Measurements from ENCODE around the gene DNAAF8. TPM values are rescaled to one million over a fixed set of nuclear protein-coding genes. Genes with fewer than 3 reads are reported as not detected.
"Not testable (repeated sequence)": the region's sequence is repeated elsewhere in the genome, so short reads cannot be mapped to it uniquely, and the experiment has no call there.

The DNAAF8 gene
- total and polyA plus RNA-seq, 8 donors, result 0.23 to 1.0 (median 0.58) TPM

- no peak overlapping the region for H3K27ac ChIP-seq
Observed at GRCh38 chr16:4733211-4733742, 1.1 kb upstream of the DNAAF8 start.

GRCh38 chr16:4733747-4734062 is 632 bp upstream of the DNAAF8 start:
- H3K27ac ChIP-seq, result peak overlapping the region; percentile 28 to 90 (median 74)
- no peaks in the 10 kb centered on the region for H3K9me3 ChIP-seq
- peaks cover 0 to 3% (median 0%) of the 10 kb centered on the region in 3 donors for H3K4me1 ChIP-seq
- intact Hi-C loops (cut with DNase I), result no loop called here
- WGBS, 2 donors, result 0 to 1% methylated on average over 19 of the region's 19 CpGs
- no peak for TF ChIP-seq CTCF (IDR thresholded peaks at IDR 0.05)
- ATAC-seq (peak in 2 of 4 donors; percentile 5 to 12), DNase-seq (no peak), FAIRE-seq (no peak)
- H3K27me3 ChIP-seq, result no peaks in the 10 kb centered on the region
- peak overlapping the region; percentile 68 to 95 (median 84) for H3K4me3 ChIP-seq
- H3K36me3 ChIP-seq, result peaks cover 0 to 6% (median 0%) of the 10 kb centered on the region in 3 donors

More at GRCh38 chr16:4733211-4733742, 1.1 kb upstream of the DNAAF8 start:
- no peaks in the 10 kb centered on the region for H3K9me3 ChIP-seq
- FAIRE-seq, result no peak
- H3K36me3 ChIP-seq, result peaks cover 0 to 6% (median 0%) of the 10 kb centered on the region in 3 donors
- WGBS, 2 donors, result 17 to 21% methylated on average over 17 of the region's 17 CpGs
- H3K4me3 ChIP-seq, result peak overlapping the region; percentile 68 to 95 (median 84)
- no peak for ATAC-seq
- no peak for TF ChIP-seq CTCF (IDR thresholded peaks at IDR 0.05)
- H3K4me1 ChIP-seq, result peaks cover 0 to 3% (median 0%) of the 10 kb centered on the region in 3 donors
- DNase-seq, result peak in 1 of 6 donors; percentile 26
- intact Hi-C loops (cut with DNase I), result no loop called here
- H3K27me3 ChIP-seq, result no peaks in the 10 kb centered on the region

- ATAC-seq (peak; percentile 77 to 92 (median 84)), FAIRE-seq (no peak), DNase-seq (peak; percentile 87 to 95 (median 92))
- Histone ChIP-seq H3K9me3 (no peaks in the 10 kb centered on the region), H3K27me3 (no peaks in the 10 kb centered on the region), H3K27ac (peak overlapping the region; percentile 67 to 90 (median 82)), H3K4me1 (peaks cover 0 to 3% (median 0%) of the 10 kb centered on the region in 3 donors), H3K36me3 (no peaks in the 10 kb centered on the region), H3K4me3 (peak overlapping the region; percentile 68 to 95 (median 84))
- no peak for TF ChIP-seq CTCF (IDR thresholded peaks at IDR 0.05)
- intact Hi-C loops (cut with DNase I), result no loop called here
- WGBS, 2 donors, result 3 to 4% methylated on average over 38 of the region's 38 CpGs
Observed at GRCh38 chr16:4734730-4735535, 596 bp downstream of the DNAAF8 start.

- DNase-seq, result no peak
- H3K27ac ChIP-seq, result no peak overlapping the region
- H3K4me1 ChIP-seq, result peaks cover 0 to 3% (median 0%) of the 10 kb centered on the region in 3 donors
- 87 to 95% methylated on average over 4 of the region's 4 CpGs for WGBS, 2 donors
- FAIRE-seq, result no peak
- TF ChIP-seq CTCF (IDR thresholded peaks at IDR 0.05), result no peak
- no peak for ATAC-seq
- H3K4me3 ChIP-seq, result no peak overlapping the region
- intact Hi-C loops (cut with DNase I), result no loop called here
- H3K9me3 ChIP-seq, result no peaks in the 10 kb centered on the region
- H3K27me3 ChIP-seq, result no peaks in the 10 kb centered on the region
- H3K36me3 ChIP-seq, result no peaks in the 10 kb centered on the region
Observed at GRCh38 chr16:4736546-4736945, 2.2 kb downstream of the DNAAF8 start.

GRCh38 chr16:4737545-4737944 is 3.2 kb downstream of the DNAAF8 start:
- no peaks in the 10 kb centered on the region for H3K9me3 ChIP-seq
- 76 to 82% methylated on average over 15 of the region's 15 CpGs for WGBS, 2 donors
- no peak for ATAC-seq
- no peaks in the 10 kb centered on the region for H3K27me3 ChIP-seq
- DNase-seq, result peak in 1 of 6 donors; percentile 37
- no peak for FAIRE-seq
- H3K4me1 ChIP-seq, result peaks cover 0 to 3% (median 0%) of the 10 kb centered on the region in 3 donors
- no peak for TF ChIP-seq CTCF (IDR thresholded peaks at IDR 0.05)
- H3K4me3 ChIP-seq, result no peak overlapping the region
- no peak overlapping the region for H3K27ac ChIP-seq
- intact Hi-C loops (cut with DNase I), result no loop called here
- no peaks in the 10 kb centered on the region for H3K36me3 ChIP-seq

GRCh38 chr16:4738370-4738769 is 4.0 kb downstream of the DNAAF8 start:
- H3K9me3 ChIP-seq; H3K36me3 ChIP-seq; H3K4me3 ChIP-seq; ATAC-seq; H3K27me3 ChIP-seq; FAIRE-seq; H3K27ac ChIP-seq; intact Hi-C loops (cut with DNase I); H3K4me1 ChIP-seq; DNase-seq: not testable (repeated sequence)
- 76 to 77% methylated on average over 5 of the region's 5 CpGs for WGBS, 2 donors

Measured in pancreas (tissue), 10 donors.